HepG2 (cell line): ENCODE data around the gene ARMH2. TPM values are rescaled to one million over a fixed set of nuclear protein-coding genes. Genes with fewer than 3 reads are reported as not detected.

Source experiments
- AKNA ChIP-seq: sonication (generic); formaldehyde crosslinking; IDR thresholded peaks from 2 replicates; pipeline ENCODE4 v1.4.0; 2020; ENCODE audit warnings: missing genetic modification reagents, borderline replicate concordance
- CEBPG ChIP-seq: IDR thresholded peaks from 2 replicates; pipeline ENCODE4 v1.6.1; 2016
- HDAC1 ChIP-seq: sonication (generic); formaldehyde crosslinking; IDR thresholded peaks from 2 replicates; pipeline ENCODE4 v1.5.1; 2020; ENCODE audit warnings: mild to moderate bottlenecking, missing genetic modification reagents
- MLLT10 ChIP-seq: sonication (generic); formaldehyde crosslinking; IDR thresholded peaks from 2 replicates; pipeline ENCODE4 v1.4.0; 2020; ENCODE audit warnings: missing genetic modification reagents
- NFE2L1 ChIP-seq: sonication (generic); formaldehyde crosslinking; IDR thresholded peaks from 2 replicates; pipeline ENCODE4 v1.4.0; 2020; ENCODE audit warnings: missing genetic modification reagents, mild to moderate bottlenecking, borderline replicate concordance
- NFYB ChIP-seq: sonication (generic); formaldehyde crosslinking; IDR thresholded peaks from 2 replicates; pipeline ENCODE4 v1.4.0; 2020; ENCODE audit warnings: missing genetic modification reagents
- POLR2G ChIP-seq: fragments of 200-400 bp; formaldehyde crosslinking; IDR thresholded peaks from 2 replicates; pipeline ENCODE4 v1.6.1; 2018; ENCODE audit warnings: mild to moderate bottlenecking, low read depth, low read length, moderate library complexity
- RBM22 ChIP-seq: fragments of 200-400 bp; formaldehyde crosslinking; optimal IDR thresholded peaks from 2 replicates; pipeline ENCODE3; 2017; ENCODE audit warnings: mild to moderate bottlenecking, low read length, moderate library complexity
- TBX2 ChIP-seq: sonication (generic); formaldehyde crosslinking; IDR thresholded peaks from 2 replicates; pipeline ENCODE4 v1.5.0; 2020; ENCODE audit warnings: missing genetic modification reagents, mild to moderate bottlenecking, borderline replicate concordance
- ZEB1 ChIP-seq: IDR thresholded peaks from 2 replicates; pipeline ENCODE4 v1.6.1; 2012; ENCODE audit warnings: mild to moderate bottlenecking, low read depth, inconsistent platforms; ENCODE audit not compliant: insufficient replicate concordance
- ZNF224 ChIP-seq: sonication (generic); formaldehyde crosslinking; IDR thresholded peaks from 2 replicates; pipeline ENCODE4 v1.5.0; 2020; ENCODE audit warnings: mild to moderate bottlenecking, missing genetic modification reagents
- ZNF800 ChIP-seq: sonication (generic); formaldehyde crosslinking; IDR thresholded peaks from 2 replicates; pipeline ENCODE4 v1.4.0; 2020; ENCODE audit warnings: missing genetic modification reagents
- ZNF891 ChIP-seq: sonication (generic); formaldehyde crosslinking; IDR thresholded peaks from 2 replicates; pipeline ENCODE4 v1.5.0; 2020; ENCODE audit warnings: mild to moderate bottlenecking, missing genetic modification reagents
- ZSCAN20 ChIP-seq: sonication (generic); formaldehyde crosslinking; IDR thresholded peaks from 2 replicates; pipeline ENCODE4 v1.4.0; 2020; ENCODE audit warnings: missing genetic modification reagents, mild to moderate bottlenecking, borderline replicate concordance
- polyA plus RNA-seq, 8 experiments: library from polyadenylated mRNA; depleted of rRNA in 3 of 8; stranded (reverse) in 7 of 8; unstranded in 1 of 8; fragments of >200 nt; fragmentation: Illumina TruSeq in 4 of 8; extraction: Trizol in 4 of 8; gene quantifications; 2 replicates each; pipeline versions ENCODE4 v1.2.1 to v1.2.3, GENCODE V29; 2011 to 2016; ENCODE audit warnings: low read depth in 4 of 8, missing spikeins in 1 of 8, mixed read lengths in 1 of 8; ENCODE audit not compliant: insufficient read depth in 1 of 8
- total RNA-seq, 5 experiments: library from RNA; depleted of rRNA; stranded (reverse); fragments of >200 nt; fragmentation: Illumina TruSeq; extraction: Trizol; gene quantifications; 2 replicates each; pipeline ENCODE4 v1.2.3, GENCODE V29; 2016; ENCODE audit warnings: low read depth in 1 of 5
- TF ChIP-seq, protein P1 (sequence below): sonication (generic); formaldehyde crosslinking; IDR thresholded peaks from 2 replicates; pipeline ENCODE4 v1.4.0; 2020; ENCODE audit warnings: low read depth, mild to moderate bottlenecking, missing genetic modification reagents
- TF ChIP-seq, protein P2 (sequence below): sonication (generic); formaldehyde crosslinking; IDR thresholded peaks from 2 replicates; pipeline ENCODE4 v1.8.1; 2023; ENCODE audit warnings: missing genetic modification reagents, mild to moderate bottlenecking, borderline replicate concordance
- TF ChIP-seq, protein P3 (sequence below): sonication (generic); formaldehyde crosslinking; IDR thresholded peaks from 2 replicates; pipeline ENCODE4 v1.4.0; 2020; ENCODE audit warnings: missing genetic modification reagents, borderline replicate concordance
- TF ChIP-seq, protein P4 (sequence below): IDR thresholded peaks from 2 replicates; pipeline ENCODE4 v1.6.1; 2018; ENCODE audit warnings: missing genetic modification reagents, mild to moderate bottlenecking, missing compliant biosample characterization

ARMH2 gene
- total and polyA plus RNA-seq, 2 of the 13 experiments (the other 11 are each of a cell fraction or from before 2014, with no cell fraction given): not detected

DNA sequence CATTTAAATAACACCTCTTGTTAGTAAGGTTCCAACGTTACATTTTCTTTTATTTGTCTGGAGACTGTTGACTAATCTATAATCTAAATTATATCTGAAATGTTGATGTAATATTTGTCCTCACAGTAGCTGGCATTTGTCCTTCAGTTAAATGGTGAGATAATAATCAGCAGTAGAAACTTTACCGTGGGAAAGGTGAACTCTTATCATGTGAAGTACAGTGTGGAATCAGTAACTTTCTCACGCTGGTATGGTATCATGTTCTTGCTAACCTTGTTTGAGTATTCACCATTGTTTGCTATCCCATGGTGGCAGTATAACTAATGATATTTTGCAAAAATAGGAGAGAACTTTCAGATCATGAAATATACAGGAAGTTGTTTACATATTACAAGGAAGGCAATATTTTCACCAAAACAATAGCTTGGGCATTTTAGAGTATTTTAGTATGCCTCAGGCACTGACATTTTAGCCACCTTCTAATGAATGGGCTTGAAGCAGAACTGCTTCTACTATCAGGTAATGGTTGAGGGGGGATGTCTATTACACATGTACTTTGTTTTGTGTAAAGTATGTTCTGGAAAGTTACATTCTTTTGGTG, 19.2 kb downstream of the ARMH2 start (continued):
- TF ChIP-seq AKNA (no peak), ZNF891 (CRISPR knock-in tag) (no peak), MLLT10 (CRISPR knock-in tag) (no peak), NFE2L1 (CRISPR knock-in tag) (no peak), ZEB1 (no peak), CEBPG (peak; percentile 37; the same call in 1 of the 2 replicates), NFYB (CRISPR knock-in tag) (no peak), ZNF800 (CRISPR knock-in tag) (no peak), HDAC1 (CRISPR knock-in tag) (no peak), RBM22 (no peak), POLR2G (no peak), TBX2 (no peak), ZNF224 (no peak), ZSCAN20 (no peak)
- TF ChIP-seq, protein P1, sequence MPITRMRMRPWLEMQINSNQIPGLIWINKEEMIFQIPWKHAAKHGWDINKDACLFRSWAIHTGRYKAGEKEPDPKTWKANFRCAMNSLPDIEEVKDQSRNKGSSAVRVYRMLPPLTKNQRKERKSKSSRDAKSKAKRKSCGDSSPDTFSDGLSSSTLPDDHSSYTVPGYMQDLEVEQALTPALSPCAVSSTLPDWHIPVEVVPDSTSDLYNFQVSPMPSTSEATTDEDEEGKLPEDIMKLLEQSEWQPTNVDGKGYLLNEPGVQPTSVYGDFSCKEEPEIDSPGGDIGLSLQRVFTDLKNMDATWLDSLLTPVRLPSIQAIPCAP (CRISPR knock-in tag): no peak
- TF ChIP-seq, protein P2, sequence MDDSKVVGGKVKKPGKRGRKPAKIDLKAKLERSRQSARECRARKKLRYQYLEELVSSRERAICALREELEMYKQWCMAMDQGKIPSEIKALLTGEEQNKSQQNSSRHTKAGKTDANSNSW (CRISPR knock-in tag): no peak
- TF ChIP-seq, protein P3, sequence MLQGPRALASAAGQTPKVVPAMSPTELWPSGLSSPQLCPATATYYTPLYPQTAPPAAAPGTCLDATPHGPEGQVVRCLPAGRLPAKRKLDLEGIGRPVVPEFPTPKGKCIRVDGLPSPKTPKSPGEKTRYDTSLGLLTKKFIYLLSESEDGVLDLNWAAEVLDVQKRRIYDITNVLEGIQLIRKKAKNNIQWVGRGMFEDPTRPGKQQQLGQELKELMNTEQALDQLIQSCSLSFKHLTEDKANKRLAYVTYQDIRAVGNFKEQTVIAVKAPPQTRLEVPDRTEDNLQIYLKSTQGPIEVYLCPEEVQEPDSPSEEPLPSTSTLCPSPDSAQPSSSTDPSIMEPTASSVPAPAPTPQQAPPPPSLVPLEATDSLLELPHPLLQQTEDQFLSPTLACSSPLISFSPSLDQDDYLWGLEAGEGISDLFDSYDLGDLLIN: no peak
- TF ChIP-seq, protein P4, sequence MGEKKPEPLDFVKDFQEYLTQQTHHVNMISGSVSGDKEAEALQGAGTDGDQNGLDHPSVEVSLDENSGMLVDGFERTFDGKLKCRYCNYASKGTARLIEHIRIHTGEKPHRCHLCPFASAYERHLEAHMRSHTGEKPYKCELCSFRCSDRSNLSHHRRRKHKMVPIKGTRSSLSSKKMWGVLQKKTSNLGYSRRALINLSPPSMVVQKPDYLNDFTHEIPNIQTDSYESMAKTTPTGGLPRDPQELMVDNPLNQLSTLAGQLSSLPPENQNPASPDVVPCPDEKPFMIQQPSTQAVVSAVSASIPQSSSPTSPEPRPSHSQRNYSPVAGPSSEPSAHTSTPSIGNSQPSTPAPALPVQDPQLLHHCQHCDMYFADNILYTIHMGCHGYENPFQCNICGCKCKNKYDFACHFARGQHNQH (CRISPR knock-in tag): no peak
